ENCODE results near the gene LRRC27. TPM values are rescaled to one million over a fixed set of nuclear protein-coding genes. Genes with fewer than 3 reads are reported as not detected.

Gene LRRC27
- total RNA-seq, 2 donors from 2014 or later = 5.8 to 6.1 TPM

GRCh38 chr10:132374176-132374575 is 42.2 kb downstream of the LRRC27 start:
- no peaks in the 10 kb centered on the region for H3K36me3 ChIP-seq
- no peak overlapping the region for H3K9ac ChIP-seq (ENCODE audit: low read depth in 2 of 2, low read length in 2 of 2)
- no peak for DNase-seq
- H3K4me1 ChIP-seq = no peaks in the 10 kb centered on the region
- H3K4me3 ChIP-seq = no peak overlapping the region
- H3K9me3 ChIP-seq = no peaks in the 10 kb centered on the region
- no peak overlapping the region for H3K27ac ChIP-seq
- H3K27me3 ChIP-seq = no peaks in the 10 kb centered on the region
- intact Hi-C loops (cut with DNase I) = no loop called here
- no peak for TF ChIP-seq CTCF (IDR thresholded peaks at IDR 0.05)

GRCh38 chr10:132374612-132375011 is 42.6 kb downstream of the LRRC27 start:
- H3K4me1 ChIP-seq = no peaks in the 10 kb centered on the region
- no peaks in the 10 kb centered on the region for H3K36me3 ChIP-seq
- intact Hi-C loops (cut with DNase I) = no loop called here
- H3K9ac ChIP-seq (ENCODE audit: low read depth in 2 of 2, low read length in 2 of 2) = no peak overlapping the region
- no peaks in the 10 kb centered on the region for H3K27me3 ChIP-seq
- no peak overlapping the region for H3K4me3 ChIP-seq
- DNase-seq = no peak
- H3K27ac ChIP-seq = no peak overlapping the region
- TF ChIP-seq CTCF (IDR thresholded peaks at IDR 0.05) = no peak
- no peaks in the 10 kb centered on the region for H3K9me3 ChIP-seq

- Histone ChIP-seq H3K4me1 (no peaks in the 10 kb centered on the region), H3K27me3 (no peaks in the 10 kb centered on the region), H3K36me3 (no peaks in the 10 kb centered on the region), H3K9ac (ENCODE audit: low read depth in 2 of 2, low read length in 2 of 2) (no peak overlapping the region), H3K4me3 (no peak overlapping the region), H3K27ac (no peak overlapping the region), H3K9me3 (no peaks in the 10 kb centered on the region)
- TF ChIP-seq CTCF (IDR thresholded peaks at IDR 0.05) = no peak
- intact Hi-C loops (cut with DNase I) = no loop called here
- DNase-seq = no peak
Measured at GRCh38 chr10:132375116-132375794, 43.3 kb downstream of the LRRC27 start.

GRCh38 chr10:132375795-132376297 is 43.9 kb downstream of the LRRC27 start:
- DNase-seq = no peak

GRCh38 chr10:132376394-132376851 is 44.4 kb downstream of the LRRC27 start:
- Histone ChIP-seq H3K36me3 (no peaks in the 10 kb centered on the region), H3K27ac (no peak overlapping the region), H3K4me3 (no peak overlapping the region), H3K27me3 (no peaks in the 10 kb centered on the region), H3K4me1 (no peaks in the 10 kb centered on the region), H3K9ac (ENCODE audit: low read depth in 2 of 2, low read length in 2 of 2) (no peak overlapping the region), H3K9me3 (no peaks in the 10 kb centered on the region)
- intact Hi-C loops (cut with DNase I) = no loop called here
- DNase-seq = no peak
- no peak for TF ChIP-seq CTCF (IDR thresholded peaks at IDR 0.05)

More at GRCh38 chr10:132375795-132376297, 43.9 kb downstream of the LRRC27 start:
- Histone ChIP-seq H3K27me3 (no peaks in the 10 kb centered on the region), H3K36me3 (no peaks in the 10 kb centered on the region), H3K27ac (no peak overlapping the region), H3K4me3 (no peak overlapping the region), H3K9me3 (no peaks in the 10 kb centered on the region), H3K9ac (ENCODE audit: low read depth in 2 of 2, low read length in 2 of 2) (no peak overlapping the region), H3K4me1 (no peaks in the 10 kb centered on the region)
- intact Hi-C loops (cut with DNase I) = no loop called here
- no peak for TF ChIP-seq CTCF (IDR thresholded peaks at IDR 0.05)

Data from colonic mucosa (tissue), 4 donors.